ENCODE data around the gene LTBR.
"Not testable (repeated sequence)": the region's sequence is repeated elsewhere in the genome, so short reads cannot be mapped to it uniquely, and the experiment has no call there.

The LTBR gene

DNA sequence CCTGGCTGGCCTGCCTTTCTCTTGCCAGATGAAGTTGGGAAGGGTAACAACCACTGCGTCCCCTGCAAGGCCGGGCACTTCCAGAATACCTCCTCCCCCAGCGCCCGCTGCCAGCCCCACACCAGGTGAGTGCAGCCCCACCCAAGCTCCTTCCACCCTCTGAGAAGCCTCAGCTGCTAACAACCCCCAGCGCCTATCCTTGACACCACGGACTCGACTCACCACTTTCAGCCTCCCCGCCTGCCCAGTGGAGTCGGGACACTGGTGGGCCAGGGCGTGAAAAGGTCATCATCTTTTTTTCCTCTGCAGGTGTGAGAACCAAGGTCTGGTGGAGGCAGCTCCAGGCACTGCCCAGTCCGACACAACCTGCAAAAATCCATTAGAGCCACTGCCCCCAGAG lies 2.1 kb downstream of the LTBR start:
- no peak for DNase-seq

DNA sequence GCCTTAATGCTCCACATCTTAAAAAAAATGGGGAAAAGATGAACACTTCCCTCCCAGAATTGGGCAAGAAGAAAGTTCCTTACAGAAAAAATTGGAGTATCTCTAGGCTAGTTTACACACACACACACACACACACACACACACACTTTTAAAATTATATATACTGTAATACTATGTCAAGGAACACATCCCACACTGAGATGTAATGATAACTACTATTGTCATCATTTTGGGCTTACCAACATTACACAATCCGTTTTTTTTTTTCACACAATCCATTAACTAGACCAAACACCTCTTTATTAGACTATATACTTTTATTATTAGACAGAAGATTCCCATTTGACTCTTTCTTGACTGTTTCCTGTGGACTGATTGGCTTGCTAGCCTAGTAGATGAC lies 2.5 kb downstream of the LTBR start:
- no peak for DNase-seq

DNA sequence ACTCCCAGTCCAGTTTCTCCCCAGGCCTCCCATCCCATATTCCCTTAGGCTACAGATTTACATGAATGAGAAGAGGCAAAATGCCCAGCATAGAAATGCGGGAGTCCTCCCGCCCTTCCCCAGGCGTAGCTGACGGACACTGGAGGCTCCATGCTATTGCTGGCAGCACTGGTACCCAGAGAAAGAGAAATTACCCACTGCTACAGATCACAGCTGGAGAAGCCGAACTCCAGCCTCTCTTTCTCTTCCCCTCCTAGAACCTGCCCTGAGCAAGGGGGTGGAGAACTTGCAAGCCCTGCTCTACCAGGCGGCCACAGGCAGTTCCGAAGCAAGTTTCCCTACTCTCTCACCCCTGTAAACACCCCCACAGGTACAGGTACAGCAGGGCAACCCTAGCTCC lies 3.6 kb downstream of the LTBR start:
- DNase-seq: no peak

DNA sequence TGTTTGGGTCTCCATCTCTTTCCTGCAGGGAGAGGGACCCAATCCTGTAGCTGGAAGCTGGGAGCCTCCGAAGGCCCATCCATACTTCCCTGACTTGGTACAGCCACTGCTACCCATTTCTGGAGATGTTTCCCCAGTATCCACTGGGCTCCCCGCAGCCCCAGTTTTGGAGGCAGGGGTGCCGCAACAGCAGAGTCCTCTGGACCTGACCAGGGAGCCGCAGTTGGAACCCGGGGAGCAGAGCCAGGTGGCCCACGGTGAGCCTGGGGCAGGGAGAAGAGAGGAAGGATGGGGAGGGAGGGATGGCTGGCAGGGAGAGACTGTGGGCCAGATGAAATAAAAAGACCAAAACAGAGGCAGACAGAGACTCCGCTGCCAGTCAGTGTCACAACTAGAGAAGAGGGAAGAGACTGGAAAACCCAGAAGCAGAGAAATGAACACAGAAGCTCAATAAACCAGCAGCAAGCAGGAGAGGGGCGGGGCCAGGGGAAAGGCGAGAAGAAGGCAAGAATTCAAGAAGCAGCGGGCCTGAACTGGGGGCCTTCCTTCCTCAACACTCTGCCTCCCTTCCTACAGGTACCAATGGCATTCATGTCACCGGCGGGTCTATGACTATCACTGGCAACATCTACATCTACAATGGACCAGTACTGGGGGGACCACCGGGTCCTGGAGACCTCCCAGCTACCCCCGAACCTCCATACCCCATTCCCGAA lies 6.3 kb downstream of the LTBR start:
- no peak for DNase-seq

DNA sequence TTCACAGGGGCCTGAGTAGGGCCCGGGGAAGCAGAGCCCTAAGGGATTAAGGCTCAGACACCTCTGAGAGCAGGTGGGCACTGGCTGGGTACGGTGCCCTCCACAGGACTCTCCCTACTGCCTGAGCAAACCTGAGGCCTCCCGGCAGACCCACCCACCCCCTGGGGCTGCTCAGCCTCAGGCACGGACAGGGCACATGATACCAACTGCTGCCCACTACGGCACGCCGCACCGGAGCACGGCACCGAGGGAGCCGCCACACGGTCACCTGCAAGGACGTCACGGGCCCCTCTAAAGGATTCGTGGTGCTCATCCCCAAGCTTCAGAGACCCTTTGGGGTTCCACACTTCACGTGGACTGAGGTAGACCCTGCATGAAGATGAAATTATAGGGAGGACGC lies 7.1 kb downstream of the LTBR start:
- DNase-seq: no peak

DNA sequence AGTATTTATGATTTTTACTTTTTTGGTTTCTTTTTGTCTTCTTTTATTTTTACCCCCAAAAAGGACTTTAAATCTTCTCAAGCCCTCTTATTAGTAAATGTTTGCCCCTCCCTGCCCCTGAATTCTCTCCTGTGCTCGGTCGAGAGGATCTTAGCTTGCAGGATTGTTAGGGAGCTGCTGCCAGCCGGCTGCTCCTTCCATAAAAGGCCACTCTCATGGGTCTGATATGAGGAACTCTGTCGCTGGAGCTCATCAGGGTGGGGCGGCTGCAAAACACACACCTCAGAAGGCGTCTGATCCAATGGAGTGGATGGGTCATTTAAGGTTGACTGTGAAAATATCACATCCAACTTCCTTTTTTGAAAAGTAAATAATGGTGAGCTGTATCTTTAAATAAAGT lies 8.5 kb downstream of the LTBR start:
- DNase-seq: no peak

DNA sequence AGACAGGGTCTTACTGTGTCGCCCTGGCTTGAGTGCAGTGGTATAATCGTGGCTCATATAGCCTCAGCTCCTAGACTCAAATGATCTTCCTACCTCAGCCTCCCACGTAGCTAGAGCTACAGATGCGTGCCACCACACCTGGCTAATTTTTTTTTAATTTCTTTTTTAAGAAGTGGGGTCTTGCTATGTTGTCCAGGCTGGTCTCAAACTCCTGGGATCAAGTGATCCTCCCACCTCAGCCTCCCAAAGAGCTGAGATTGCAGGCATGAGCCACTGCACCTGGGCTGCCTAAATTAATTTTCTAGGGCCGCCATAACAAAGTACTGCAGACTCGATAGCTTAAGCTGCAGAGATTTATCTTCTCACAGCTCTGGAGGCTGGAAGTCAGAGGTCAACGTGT lies 9.1 kb downstream of the LTBR start:
- no peak for DNase-seq

DNA sequence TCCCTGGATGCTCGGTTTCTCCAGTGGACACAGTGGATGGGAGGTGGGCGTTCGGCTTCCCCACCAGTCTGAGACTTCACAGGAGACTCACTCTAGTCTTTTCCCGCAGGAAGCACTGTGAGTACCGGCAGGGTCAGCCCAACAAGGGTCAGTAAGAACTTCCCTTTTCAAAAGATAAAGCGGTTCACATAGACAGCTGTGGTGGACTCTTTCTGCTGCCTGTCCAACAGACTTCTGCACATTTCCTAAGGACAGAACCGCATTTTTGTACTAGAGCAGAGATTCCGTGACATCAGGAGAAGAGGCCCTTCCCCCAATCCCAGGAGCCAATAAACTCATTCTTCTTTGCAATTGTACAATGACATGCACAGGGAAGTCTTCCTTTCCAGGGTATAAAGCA lies 10.4 kb downstream of the LTBR start:
- DNase-seq: no peak

DNA sequence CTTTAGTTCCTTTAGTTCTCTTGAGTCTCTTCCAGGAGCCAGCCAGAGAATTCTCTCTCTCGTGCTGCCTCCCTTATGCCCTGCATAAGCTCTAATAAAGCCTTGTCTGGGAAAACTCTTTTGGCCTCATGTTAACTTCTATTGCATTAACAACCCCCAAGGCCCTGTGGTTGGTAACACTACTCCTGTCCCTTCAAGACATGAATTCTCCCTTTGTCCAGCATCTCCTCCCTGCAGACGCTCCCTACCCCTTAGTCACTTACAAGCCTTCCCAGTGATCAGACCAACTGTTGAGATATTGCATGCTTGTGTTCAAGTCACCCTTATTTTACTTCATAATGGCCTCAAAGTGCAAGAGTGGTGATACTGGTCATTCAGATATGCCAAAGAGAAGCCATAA lies 12.1 kb downstream of the LTBR start:
- no peak for DNase-seq

DNA sequence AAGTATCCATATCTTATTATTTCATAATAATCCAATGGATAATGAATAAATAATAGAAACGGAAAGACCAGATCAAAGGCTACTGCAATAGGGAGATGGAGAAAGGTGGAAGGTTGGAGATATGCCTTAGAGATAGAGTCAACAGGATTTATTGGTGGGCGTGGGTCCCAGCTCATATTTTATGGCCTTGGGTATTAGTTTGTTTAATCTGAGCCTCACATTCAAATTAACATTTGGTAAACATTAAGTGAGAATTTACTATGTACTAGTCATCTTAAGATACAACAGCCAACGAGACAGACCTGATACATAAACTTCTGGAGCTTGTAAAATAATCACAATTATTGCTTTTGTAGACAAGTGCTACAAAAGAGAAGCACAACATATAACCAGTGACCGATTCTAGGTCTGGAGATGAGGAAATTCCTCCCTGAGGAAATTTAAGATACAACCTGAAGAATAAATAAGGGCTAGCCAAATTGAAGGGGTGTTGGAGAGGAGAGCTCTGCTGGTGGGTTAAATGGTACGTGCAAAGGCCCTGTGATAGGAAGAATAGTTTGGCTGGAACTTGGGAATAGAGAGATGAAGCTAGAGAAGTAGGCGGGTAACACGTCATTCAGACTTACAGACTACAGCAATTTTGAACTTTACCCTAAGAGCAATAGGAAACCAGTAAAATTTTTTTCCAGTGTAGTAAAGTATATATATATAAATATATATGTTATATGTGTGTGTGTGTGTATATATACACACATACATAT lies 16.1 kb downstream of the LTBR start:
- DNase-seq: no peak

DNA sequence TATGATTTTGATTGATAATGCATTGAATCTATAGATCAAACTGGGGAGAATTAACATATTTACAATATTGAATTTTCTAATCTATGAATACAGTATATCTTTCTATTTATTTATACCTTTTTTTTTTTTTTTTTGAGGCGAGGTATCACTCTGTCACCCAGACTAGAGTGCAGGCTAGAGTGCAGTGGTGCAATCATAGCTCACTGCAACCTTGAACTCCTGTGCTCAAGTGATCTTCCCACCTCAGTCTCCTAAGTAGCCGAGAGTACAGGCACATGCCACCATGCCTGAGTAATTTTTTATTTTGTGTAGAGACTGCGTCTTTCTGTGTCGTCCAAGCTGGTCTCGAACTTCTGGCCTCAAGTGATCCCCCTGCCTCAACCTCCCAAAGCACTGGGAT lies 20.4 kb downstream of the LTBR start:
- no peak for DNase-seq

DNA sequence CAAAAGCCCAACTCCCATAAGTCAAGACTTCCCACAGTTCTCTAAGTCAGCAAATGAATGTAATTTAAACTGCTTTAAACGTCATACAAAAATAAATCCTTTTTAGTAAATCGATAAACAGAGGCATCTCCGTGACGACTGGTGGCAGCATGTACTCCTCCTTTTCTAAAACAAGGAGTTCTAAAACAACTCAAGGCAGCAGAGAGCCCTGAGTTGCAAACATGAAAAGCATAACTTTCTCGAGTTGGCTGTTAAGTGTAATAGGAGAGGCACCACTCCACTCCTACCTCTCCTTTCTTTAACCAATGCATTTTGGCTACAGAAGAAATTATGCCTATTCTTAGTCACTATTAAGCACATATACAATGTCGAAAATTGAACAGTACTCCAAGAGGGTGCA lies 22.0 kb downstream of the LTBR start:
- DNase-seq: no peak

DNA sequence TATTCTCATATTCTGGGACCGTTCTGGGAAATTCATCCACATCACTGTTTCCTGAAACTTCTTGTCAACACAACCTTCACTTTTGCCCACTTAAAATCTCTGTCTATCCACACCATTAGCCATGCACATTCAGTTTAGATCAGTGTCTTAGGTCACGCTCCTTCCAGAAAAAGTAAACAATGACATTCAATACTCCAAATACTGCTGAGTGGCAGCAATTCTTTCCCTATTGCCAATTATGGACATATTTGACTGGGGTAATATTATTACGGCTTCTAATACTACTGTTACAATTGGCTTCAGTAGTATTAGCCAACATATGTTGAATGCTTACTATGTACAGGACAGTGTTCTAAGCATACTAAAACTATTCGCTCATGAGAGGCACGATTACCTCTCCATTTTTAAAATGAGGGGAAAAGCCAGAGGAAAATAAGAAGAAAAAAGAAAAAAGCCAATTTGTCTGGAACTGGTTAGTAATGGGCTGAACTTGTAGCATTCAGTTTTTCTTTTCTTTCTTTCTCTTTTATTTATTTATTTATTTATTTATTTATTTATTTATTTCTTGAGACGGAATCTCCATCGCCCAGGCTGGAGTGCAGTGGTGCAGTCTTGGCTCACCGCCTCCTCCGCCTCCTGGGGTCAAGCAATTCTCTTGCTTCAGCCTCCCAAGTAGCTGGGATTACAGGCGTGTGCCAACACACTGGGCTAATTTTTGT lies 23.4 kb downstream of the LTBR start:
- no peak for DNase-seq

DNA sequence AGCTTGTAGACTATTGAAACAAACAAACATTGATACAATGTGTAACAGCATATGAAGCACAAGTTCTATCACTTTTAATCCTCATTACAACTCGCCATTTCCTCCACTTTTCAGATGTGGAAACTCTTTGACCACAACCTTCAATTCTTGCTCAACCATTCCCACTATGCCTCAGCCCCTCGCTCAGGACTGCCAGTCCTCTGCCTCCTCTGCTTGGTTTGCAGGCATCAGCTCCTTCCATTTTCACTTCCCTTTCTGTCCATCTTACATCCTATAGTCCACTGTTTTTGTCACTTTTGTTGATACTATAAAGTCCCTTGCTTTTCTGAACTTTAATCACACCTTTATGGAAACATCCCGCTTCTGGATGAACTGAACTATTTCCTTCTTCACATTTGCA lies 32.6 kb downstream of the LTBR start:
- DNase-seq: no peak

DNA sequence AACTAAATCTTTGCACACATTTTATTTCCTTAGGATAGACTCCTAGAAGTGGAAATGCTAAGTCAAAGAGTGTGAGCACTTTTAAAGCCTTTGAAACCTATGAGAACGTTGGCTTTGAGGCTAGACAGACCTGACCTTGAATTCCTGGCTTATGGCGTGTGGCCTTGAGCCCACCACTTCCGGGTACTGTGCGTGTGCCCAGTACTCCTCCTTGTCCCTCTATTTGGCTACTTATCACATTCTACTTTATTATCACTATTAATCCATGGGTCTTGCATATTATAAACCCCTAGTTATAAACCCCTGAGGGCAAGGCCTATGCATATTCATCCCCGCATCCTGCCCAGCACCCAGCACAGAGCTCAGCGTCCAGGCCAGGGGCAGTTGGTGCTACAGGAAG lies 34.8 kb downstream of the LTBR start:
- DNase-seq: no peak

DNA sequence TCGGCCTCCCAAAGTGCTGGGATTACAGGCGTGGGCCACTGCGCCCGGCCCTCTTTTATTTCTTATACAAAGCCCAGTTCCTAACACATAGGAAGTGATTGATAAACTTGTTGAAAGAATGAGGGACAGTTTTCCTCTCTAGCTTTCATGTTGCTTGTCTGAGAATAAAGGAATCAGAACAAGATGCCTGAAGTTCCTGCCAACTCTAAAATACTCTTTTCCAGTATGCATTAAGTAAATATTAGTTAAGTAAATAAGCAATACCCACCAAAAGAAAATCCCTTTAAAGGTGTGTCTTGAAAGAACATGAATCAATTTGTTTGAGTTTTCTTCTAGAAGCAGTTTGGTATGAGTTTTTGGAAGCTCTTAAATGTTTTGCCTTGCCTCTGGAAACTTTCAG lies 36.4 kb downstream of the LTBR start:
- no peak for DNase-seq

DNA sequence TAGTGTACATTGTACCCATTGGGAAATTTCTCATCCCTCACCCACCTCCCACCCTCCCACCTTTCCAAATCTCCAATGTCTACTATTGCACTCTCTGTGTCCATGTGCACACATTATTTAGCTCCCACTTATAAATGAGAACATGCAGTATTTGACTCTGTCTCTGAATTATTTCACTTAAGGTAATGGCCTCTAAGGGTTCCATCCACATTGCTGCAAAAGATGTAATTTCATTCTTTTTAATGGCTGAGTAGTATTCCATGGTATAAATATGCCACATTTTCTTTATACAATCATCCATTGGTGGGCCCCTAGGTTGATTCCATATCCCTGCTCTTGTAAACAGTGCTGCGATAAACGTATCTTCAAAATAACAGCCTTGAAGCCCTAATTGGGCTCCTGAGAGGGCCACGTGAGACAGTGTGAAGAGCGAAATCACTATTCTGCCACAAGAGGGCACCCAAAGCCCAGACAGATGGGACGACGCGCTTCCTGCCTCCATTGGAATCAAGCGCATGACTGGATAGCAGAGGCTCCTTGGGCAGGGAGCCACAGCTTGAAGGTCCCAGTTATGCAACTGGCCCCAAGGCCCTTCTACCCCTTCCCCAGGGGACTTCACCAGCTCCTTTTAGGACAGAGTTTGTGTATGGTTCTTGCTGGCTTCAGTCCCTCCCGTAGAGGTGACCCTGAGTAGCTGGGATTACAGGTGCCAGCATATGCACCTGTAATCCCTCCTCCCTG lies 39.5 kb downstream of the LTBR start:
- DNase-seq: peak; percentile 84

DNA sequence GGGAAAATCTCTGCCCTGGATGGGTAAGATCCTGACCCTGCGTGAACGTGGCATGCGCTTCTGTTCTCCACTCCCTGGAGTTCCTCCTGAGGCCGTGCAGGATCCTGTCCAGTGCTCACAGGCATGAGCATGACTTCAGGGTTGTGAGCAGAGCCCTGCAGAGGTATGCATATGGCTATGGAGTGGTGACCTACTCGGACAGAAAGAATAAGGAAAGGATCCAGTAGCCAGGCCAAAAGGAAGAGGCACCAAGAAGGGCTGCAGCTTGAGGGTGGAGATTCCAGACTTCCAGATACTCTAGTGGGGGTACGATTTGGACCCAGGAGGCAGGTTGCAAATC lies 40.0 kb downstream of the LTBR start:
- no peak for DNase-seq

DNA sequence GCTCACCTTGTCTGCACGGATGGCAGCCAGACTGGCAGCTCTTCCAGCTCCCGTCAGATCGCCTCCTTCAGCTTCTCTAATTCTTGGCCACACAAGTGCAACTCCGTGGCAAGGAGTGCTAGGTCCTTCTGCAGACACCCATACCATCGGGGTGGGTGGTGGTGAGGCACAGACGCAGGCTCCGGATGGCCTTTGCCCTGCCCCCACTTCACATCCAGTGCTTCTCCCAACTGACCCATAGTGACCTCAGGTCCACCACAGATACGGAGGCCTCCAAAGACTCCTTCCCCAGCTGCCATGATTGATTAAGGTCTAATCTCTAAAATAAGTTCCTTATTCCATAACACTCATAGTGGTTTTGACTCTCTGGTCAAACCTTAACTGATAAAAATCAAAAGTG lies 40.9 kb downstream of the LTBR start:
- no peak for DNase-seq

DNA sequence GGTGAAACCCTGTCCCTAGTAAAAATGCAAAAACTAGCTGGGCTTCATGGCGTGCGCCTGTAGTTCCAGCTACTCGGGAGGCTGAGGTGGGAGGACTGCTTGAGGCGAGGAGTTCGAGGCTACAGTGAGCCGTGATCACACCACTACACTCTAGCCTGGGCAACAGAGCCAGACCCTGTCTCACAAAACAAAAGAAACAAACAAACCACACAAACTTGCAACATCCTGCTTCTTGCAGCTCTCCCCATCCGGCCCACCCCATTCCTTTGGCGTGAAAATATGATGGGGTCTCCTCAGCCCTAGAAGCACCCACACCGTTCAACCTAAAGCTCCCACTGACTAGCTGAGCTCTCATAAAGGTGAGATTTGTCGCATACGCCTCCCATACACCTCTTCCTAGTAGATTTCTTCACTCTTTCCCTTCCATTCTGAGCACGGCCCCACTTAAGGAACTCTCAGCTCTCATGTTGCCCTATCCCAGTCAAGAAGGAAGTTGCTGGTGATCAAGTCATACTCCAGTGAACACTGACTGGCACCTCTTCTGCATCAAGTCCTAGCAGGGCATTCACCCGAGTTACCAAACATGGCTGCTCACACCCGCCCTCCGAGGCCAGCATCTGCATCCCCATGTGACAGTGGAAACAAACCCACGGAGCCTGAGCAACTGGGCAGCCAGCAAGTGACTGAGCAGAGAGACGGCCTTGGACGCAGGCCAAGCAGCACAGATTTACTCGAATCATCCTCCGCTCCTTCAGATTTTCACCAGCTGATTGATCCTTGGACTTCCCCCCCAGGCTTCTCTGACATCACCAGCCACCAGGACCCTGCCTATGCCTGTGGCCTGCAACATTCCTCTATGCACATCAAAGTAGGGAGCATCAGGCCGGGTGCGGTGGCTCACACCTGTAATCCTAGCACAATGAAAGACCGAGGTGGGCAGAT lies 41.9 kb downstream of the LTBR start:
- DNase-seq: no peak

DNA sequence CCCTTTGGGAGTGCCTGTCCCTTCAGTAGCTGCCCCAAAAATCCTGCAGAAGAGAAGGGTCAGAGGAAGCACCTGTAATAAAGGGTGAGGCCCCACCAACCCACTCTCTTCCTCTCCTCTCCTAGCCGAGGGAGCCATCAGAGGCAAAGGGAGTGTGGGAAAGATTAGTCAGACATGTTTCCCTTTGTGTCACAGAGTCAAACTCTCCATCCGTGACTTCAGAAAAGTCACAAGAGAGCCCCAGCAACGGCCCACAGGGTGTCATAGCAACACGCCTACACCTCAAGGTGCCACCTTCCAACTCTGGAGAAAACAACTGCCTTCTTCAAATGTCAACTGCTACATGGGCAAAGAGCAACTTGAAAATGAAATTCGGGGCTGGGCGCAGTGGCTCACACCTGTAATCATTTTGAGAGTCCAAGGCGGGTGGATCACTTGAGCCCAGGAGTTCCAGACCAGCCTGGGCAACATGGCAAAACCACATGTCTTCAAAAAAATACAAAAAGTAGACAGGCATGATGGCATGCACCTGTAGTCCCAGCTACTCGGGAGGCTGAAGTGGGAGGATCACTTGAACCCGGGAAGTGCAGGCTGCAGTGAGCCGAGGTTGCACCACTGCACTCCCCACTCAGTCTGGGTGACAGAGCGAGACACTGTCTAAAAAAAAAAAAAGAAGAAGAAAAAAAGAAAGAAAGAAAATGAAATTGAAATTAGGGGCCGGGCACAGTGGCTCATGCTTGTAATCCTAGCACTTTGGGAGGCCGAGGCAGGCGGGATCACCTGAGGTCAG lies 43.1 kb downstream of the LTBR start:
- DNase-seq: peak; percentile 89

DNA sequence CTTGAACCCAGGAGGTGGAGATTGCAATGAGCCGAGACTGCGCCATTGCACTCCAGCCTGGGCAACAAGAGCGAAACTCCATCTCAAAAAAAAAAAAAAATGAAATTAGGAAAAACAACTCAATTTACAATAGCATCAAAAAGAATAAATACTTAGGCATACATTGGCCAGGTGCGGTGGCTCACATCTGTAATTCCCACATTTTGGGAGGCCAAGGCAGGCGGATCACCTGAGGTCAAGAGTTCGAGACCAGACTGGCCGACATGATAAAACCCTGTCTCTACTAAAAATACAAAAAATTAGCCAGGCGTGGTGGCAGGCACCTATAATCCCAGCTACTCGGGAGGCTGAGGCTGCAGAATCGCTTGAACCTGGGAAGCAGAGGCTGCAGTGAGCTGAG lies 43.8 kb downstream of the LTBR start:
- not testable (repeated sequence) for DNase-seq
